Keratinocyte (primary cell): ENCODE data around the gene XCL2. TPM values are rescaled to one million over a fixed set of nuclear protein-coding genes. Genes with fewer than 3 reads are reported as not detected.

Experiments
- DNase-seq: peaks from one replicate; pipeline ENCODE4 v3.0.0-alpha.2; 2011; ENCODE audit warnings: low read depth, missing footprints, low spot score
- FAIRE-seq: peaks from 2 replicates; lab custom pipeline; 2011; peaks lifted over from hg19 to GRCh38; lab: Jason Lieb, UNC
- H2AFZ ChIP-seq: 2 replicates; pipeline ENCODE4 v1.6.0; 2012; ENCODE audit warnings: low read length, control low read depth, inconsistent platforms; ENCODE audit not compliant: control insufficient read depth
- H3K27ac ChIP-seq: 2 replicates; pipeline ENCODE4 v1.5.1; 2011; ENCODE audit warnings: low read length; ENCODE audit not compliant: control insufficient read depth, insufficient read depth
- H3K27me3 ChIP-seq: 3 replicates; pipeline ENCODE4 v1.6.0; 2011; ENCODE audit warnings: low read length; ENCODE audit not compliant: control insufficient read depth, insufficient read depth; ENCODE audit errors: extremely low read depth
- H3K36me3 ChIP-seq, 2 experiments: 2 replicates in 1 of 2; 3 replicates in 1 of 2; pipeline ENCODE4 v1.5.1; 2011; ENCODE audit warnings: low read length in 2 of 2, mild to moderate bottlenecking in 1 of 2; ENCODE audit not compliant: control insufficient read depth in 2 of 2, insufficient read depth in 2 of 2; ENCODE audit errors: extremely low read depth in 1 of 2
- H3K4me1 ChIP-seq: 3 replicates; pipeline ENCODE4 v1.5.1; 2011; ENCODE audit warnings: low read length; ENCODE audit not compliant: control insufficient read depth, insufficient read depth; ENCODE audit errors: extremely low read depth
- H3K4me2 ChIP-seq: 3 replicates; pipeline ENCODE4 v1.6.0; 2011; ENCODE audit warnings: low read depth, low read length; ENCODE audit not compliant: control insufficient read depth, insufficient read depth; ENCODE audit errors: extremely low read depth
- H3K4me3 ChIP-seq, 3 experiments: fragments of 200-600 bp in 1 of 3; sonication (generic) in 1 of 3; 2 replicates in 2 of 3; 3 replicates in 1 of 3; pipeline ENCODE4 v1.5.1; 2011 to 2016; ENCODE audit warnings: low read length in 3 of 3, mild to moderate bottlenecking in 3 of 3, control low read depth in 2 of 3, inconsistent platforms in 1 of 3, low read depth in 1 of 3, mixed read lengths in 1 of 3, mixed run types in 1 of 3, moderate library complexity in 1 of 3; ENCODE audit not compliant: control insufficient read depth in 2 of 3, insufficient read depth in 2 of 3; ENCODE audit errors: extremely low read depth in 1 of 3
- H3K79me2 ChIP-seq: 2 replicates; pipeline ENCODE4 v1.6.0; 2012; ENCODE audit warnings: low read length; ENCODE audit not compliant: control insufficient read depth, insufficient read depth
- H3K9ac ChIP-seq: 3 replicates; pipeline ENCODE4 v1.6.0; 2011; ENCODE audit warnings: low read length; ENCODE audit not compliant: control insufficient read depth, insufficient read depth; ENCODE audit errors: extremely low read depth
- H3K9me1 ChIP-seq: 3 replicates; pipeline ENCODE4 v1.6.0; 2011; ENCODE audit warnings: low read length; ENCODE audit not compliant: control insufficient read depth, insufficient read depth; ENCODE audit errors: extremely low read depth
- H3K9me3 ChIP-seq: 2 replicates; pipeline ENCODE4 v1.5.1; 2012; ENCODE audit warnings: low read depth, low read length; ENCODE audit not compliant: control insufficient read depth
- H4K20me1 ChIP-seq: 3 replicates; pipeline ENCODE4 v1.6.0; 2011; ENCODE audit warnings: low read length; ENCODE audit not compliant: control insufficient read depth, insufficient read depth; ENCODE audit errors: extremely low read depth
- EZH2 ChIP-seq: IDR thresholded peaks from one replicate; pipeline ENCODE4 v1.6.1; 2012; ENCODE audit warnings: inconsistent platforms, mild to moderate bottlenecking, low read length, moderate library complexity
- dilution Hi-C: fragments of 300-500 bp; cut with MboI; formaldehyde crosslinking; loops from one replicate; pipeline ENCODE4 v1.7.0; 2020; ENCODE audit warnings: low sequenced_read_pairs; ENCODE audit not compliant: extremely low pct_ligation_motif_present
- polyA plus RNA-seq, 5 experiments: library from polyadenylated mRNA; depleted of rRNA in 3 of 5; stranded (reverse) in 3 of 5; stranded (forward) in 1 of 5; unstranded in 1 of 5; fragments of >200 nt; gene quantifications; 1 replicate in 1 of 5; 2 replicates in 3 of 5; 3 replicates in 1 of 5; pipeline versions ENCODE4 v1.2.1 to v1.2.3, GENCODE V29; 2011 to 2012; ENCODE audit warnings: missing spikeins in 2 of 5, low read depth in 1 of 5, low replicate concordance in 1 of 5
- TF ChIP-seq, protein P1 (sequence below), 3 experiments: IDR thresholded peaks in 1 of 3; conservative IDR thresholded peaks in 1 of 3; optimal IDR thresholded peaks in 1 of 3; 2 replicates in 2 of 3; 3 replicates in 1 of 3; pipeline versions ENCODE3 to v1.5.1; 2011; ENCODE audit warnings: low read length in 3 of 3, mild to moderate bottlenecking in 3 of 3, moderate library complexity in 2 of 3, control low read depth in 1 of 3, inconsistent platforms in 1 of 3; ENCODE audit not compliant: insufficient read depth in 2 of 3; ENCODE audit errors: extremely low read depth in 1 of 3

XCL2 gene
- polyA plus RNA-seq, 1 donor (not counting 4 experiments of a cell fraction or from before 2014, with no cell fraction given): not detected

DNA sequence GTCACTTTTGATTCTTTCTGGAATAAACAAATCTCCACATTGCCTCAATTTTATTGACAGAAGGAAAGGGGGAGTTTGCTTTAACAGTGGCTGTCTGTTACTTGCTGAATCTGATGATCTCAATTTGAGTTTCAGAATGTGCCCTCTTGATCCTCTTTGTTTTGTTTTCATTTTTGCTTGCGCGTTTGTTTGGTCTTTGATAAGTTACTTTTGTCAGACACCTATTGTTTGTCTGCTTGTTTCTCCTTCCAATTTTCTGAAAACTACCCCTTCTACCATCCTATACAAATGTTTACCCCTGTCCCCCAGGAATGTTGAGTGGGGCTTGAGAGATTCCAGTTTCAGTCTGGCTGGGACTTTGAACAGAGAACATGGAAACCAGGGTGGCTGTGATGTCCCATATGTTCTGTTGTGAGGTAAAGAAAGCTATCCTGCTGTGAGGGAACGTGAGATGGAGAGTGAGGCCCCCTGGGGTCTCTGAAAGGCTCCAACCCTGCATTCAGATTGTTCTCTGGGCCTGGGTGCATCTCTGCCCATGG lies 11.8 kb upstream of the XCL2 start:
- no peaks in the 10 kb centered on the region for H3K4me1 ChIP-seq
- no peak for TF ChIP-seq EZH2
- TF ChIP-seq, protein P1, sequence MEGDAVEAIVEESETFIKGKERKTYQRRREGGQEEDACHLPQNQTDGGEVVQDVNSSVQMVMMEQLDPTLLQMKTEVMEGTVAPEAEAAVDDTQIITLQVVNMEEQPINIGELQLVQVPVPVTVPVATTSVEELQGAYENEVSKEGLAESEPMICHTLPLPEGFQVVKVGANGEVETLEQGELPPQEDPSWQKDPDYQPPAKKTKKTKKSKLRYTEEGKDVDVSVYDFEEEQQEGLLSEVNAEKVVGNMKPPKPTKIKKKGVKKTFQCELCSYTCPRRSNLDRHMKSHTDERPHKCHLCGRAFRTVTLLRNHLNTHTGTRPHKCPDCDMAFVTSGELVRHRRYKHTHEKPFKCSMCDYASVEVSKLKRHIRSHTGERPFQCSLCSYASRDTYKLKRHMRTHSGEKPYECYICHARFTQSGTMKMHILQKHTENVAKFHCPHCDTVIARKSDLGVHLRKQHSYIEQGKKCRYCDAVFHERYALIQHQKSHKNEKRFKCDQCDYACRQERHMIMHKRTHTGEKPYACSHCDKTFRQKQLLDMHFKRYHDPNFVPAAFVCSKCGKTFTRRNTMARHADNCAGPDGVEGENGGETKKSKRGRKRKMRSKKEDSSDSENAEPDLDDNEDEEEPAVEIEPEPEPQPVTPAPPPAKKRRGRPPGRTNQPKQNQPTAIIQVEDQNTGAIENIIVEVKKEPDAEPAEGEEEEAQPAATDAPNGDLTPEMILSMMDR (optimal IDR thresholded peaks at IDR 0.05 in 1 of 3, IDR thresholded peaks at IDR 0.05 in 1 of 3, conservative IDR thresholded peaks at IDR 0.05 in 1 of 3; ENCODE audit: extremely low read depth in 1 of 3, insufficient read depth in 2 of 3, low read length in 3 of 3): no peak
- no peaks in the 10 kb centered on the region for H3K9me3 ChIP-seq
- H3K79me2 ChIP-seq: no peaks in the 10 kb centered on the region
- H3K4me2 ChIP-seq: no peak overlapping the region
- no peak overlapping the region for H3K27ac ChIP-seq
- H2AFZ ChIP-seq: no peak overlapping the region
- H4K20me1 ChIP-seq: no peaks in the 10 kb centered on the region
- no peak overlapping the region for H3K9ac ChIP-seq
- H3K27me3 ChIP-seq: peaks cover 9% of the 10 kb centered on the region
- no peak for FAIRE-seq
- H3K36me3 ChIP-seq: no peaks in the 10 kb centered on the region
- no peak for DNase-seq
- dilution Hi-C loops: no loop called here
- H3K4me3 ChIP-seq: no peak overlapping the region
- H3K9me1 ChIP-seq: no peaks in the 10 kb centered on the region

DNA sequence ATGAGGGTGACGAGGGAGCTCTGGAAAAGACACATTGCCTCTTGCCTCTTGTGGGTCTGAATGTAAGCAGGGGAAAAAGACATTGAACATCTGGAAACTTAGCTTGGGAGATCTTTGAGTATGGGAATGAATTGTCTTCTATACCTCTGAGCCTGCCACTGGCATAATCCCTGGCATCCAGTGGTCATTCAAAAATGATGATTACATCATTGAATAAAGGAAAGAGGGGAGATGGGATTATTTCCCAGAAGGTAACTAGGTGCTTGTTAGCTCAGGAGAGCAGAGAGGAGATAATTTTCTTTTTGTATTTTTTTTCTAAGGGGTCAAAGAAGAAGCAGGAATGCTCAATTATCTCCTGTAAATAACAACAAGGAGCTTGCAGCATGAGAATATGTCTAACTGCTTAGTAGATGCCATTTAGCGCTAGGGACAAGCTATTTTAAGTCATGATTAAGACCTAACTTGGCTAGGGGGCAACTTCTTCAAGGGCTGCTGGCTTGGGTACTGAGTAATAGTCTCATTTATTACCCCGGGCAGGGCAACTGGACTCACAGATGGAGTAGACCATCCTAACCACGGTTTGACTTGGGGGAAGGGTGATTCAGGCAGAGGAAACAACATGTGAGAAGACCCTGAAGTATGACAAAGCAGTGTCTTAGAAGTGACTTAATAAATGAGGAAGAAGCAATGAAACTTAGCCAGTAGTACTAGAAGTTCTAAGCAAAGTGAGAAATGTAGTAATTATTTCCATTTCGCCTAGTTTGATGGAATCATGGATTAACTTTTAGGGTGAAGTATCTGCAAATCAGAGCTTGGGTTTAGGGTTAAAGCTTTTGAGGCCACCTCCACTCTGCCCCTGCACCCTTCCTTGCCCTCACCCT lies 11.0 kb upstream of the XCL2 start:
- H3K36me3 ChIP-seq: no peaks in the 10 kb centered on the region
- no peaks in the 10 kb centered on the region for H3K79me2 ChIP-seq
- no peak overlapping the region for H2AFZ ChIP-seq
- dilution Hi-C loops: no loop called here
- peaks cover 9% of the 10 kb centered on the region for H3K27me3 ChIP-seq
- TF ChIP-seq, protein P1 (optimal IDR thresholded peaks at IDR 0.05 in 1 of 3, IDR thresholded peaks at IDR 0.05 in 1 of 3, conservative IDR thresholded peaks at IDR 0.05 in 1 of 3; ENCODE audit: extremely low read depth in 1 of 3, insufficient read depth in 2 of 3, low read length in 3 of 3): no peak
- H3K9me1 ChIP-seq: no peaks in the 10 kb centered on the region
- no peak overlapping the region for H3K27ac ChIP-seq
- H4K20me1 ChIP-seq: no peaks in the 10 kb centered on the region
- H3K9me3 ChIP-seq: no peaks in the 10 kb centered on the region
- H3K4me2 ChIP-seq: no peak overlapping the region
- FAIRE-seq (no peak), DNase-seq (no peak)
- H3K9ac ChIP-seq: no peak overlapping the region
- H3K4me1 ChIP-seq: no peaks in the 10 kb centered on the region
- H3K4me3 ChIP-seq: no peak overlapping the region
